Motor neuron (in vitro differentiated cells): ENCODE results near the gene HRH1. TPM values are rescaled to one million over a fixed set of nuclear protein-coding genes. Genes with fewer than 3 reads are reported as not detected.
"Not testable (repeated sequence)": the region's sequence is repeated elsewhere in the genome, so short reads cannot be mapped to it uniquely, and the experiment has no call there.

Experiments
- ATAC-seq, 8 experiments: fragments of 200-7000 bp; cut with Tn5 transposase; replicated peaks in 6 of 8; 2 replicates each; pipeline ENCODE4 v1.8.0; 2021; ENCODE audit warnings: mild to moderate bottlenecking in 8 of 8, moderate library complexity in 8 of 8
- H3K27ac ChIP-seq, 2 donors: fragments of 250-450 bp; sonication (Bioruptor Pico); 2 replicates each; pipeline ENCODE4 v1.9.0; 2021; ENCODE audit warnings: antibody characterized with exemption in 2 of 2, mild to moderate bottlenecking in 2 of 2, moderate library complexity in 1 of 2
- H3K4me1 ChIP-seq, 2 donors: fragments of 250-450 bp; sonication (Bioruptor Pico); replicated peaks in 1 of 2; 2 replicates each; pipeline ENCODE4 v1.6.1; 2021; ENCODE audit warnings: antibody characterized with exemption in 2 of 2, mild to moderate bottlenecking in 2 of 2, moderate library complexity in 1 of 2
- H3K4me3 ChIP-seq, 5 donors: fragments of 250-450 bp; sonication (Bioruptor Pico); 2 replicates each; pipeline ENCODE4 v1.9.0; 2021; ENCODE audit warnings: antibody characterized with exemption in 5 of 5, mild to moderate bottlenecking in 5 of 5, moderate library complexity in 4 of 5
- WGBS, 10 experiments: fragments of 450-650 bp; shearing (Covaris generic); methylation state at CpG; one replicate each; pipeline ENCODE4 v1.0.0; 2022; 5-methylcytosine and 5-hydroxymethylcytosine counted together
- in situ Hi-C, 9 experiments: fragments of 400-800 bp; cut with MboI; loops; one replicate each; pipeline ENCODE4 v1.15.0; 2021; ENCODE audit warnings: low sequenced_read_pairs in 9 of 9, low pct_unique_long_range_greater_than_20kb in 2 of 9; ENCODE audit not compliant: unreplicated experiment in 9 of 9
- total RNA-seq, 8 experiments: library from RNA; unstranded; fragments of 300-600 nt; gene quantifications; 2 replicates each; pipeline versions ENCODE4 v1.2.3 to v1.2.4, GENCODE V29; 2022

Gene HRH1
- total RNA-seq, 8 experiments from 2014 or later = 0.11 to 23.2 (median 0.74) TPM

DNA sequence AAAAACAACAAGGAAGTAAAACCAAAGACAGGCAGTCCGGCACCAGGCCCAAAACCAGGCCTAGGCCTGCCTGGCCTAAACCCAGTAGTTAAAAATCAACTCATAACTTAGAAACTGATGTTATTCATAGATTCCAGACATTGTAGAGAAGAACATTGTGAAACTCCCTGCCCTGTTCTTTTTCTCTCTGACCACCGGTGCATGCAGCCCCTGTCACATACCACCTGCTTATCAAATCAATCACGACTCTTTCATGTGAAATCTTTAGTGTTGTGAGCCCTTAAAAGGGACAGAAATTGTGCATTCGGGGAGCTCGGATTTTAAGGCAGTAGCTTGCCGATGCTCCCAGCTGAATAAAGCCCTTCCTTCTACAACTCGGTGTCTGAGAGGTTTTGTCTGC, 22.4 kb upstream of the HRH1 start:
- H3K4me3 ChIP-seq, H3K27ac ChIP-seq, in situ Hi-C loops, ATAC-seq, H3K4me1 ChIP-seq: not testable (repeated sequence)
- WGBS, 10 experiments = 67% methylated on average over 2 of the region's 7 CpGs; no CpG with 5 or more reads in 9 of the 10 experiments

DNA sequence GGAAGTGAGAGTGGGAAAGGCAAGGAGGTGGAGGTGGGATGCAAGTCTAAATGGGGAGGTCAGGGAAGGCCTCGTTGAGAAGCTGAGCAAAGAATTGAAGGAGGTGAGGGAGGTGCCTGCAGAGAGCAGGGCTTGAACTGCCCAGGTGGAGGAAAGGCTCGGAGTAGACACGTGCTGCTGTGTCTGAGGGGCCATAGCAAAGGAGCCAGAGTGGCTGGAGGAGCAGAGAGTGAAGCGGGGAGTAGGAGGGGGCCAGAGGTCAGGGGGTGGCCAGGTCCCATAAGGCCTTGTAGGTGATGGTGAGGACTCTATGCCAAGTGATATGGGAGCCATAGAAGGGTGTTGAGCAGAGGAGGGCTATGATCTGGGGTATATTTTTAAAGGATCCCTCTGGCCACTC, 21.4 kb upstream of the HRH1 start:
- WGBS, 10 experiments = 30 to 82% (median 63%) methylated on average over 1 to 4 of the region's 4 CpGs; no CpG with 5 or more reads in 2 of the 10 experiments
- Histone ChIP-seq H3K27ac (no peak overlapping the region), H3K4me3 (no peak overlapping the region), H3K4me1 (no peaks in the 10 kb centered on the region)
- no peak for ATAC-seq
- in situ Hi-C loops = no loop called here

DNA sequence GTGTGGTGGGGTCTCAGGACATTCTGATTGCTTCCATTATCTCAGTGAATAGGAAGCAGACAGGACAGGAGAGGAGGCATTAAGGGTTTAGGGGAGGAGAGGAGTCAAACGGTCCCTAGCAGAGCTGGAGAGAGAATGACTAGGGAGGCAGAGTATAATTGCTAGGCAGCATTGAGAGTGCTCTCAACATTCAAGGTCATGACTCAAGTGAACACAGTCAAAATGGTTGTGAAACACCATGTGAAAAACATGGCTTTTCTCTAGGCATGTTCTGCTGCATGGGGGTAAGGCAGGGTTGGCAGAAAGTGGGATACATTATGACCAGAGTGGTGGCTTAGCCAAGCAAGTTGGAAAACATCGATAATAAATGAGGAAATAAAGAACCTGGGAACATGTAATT, 19.5 kb upstream of the HRH1 start:
- no peaks in the 10 kb centered on the region for H3K4me1 ChIP-seq
- in situ Hi-C loops = no loop called here
- no peak overlapping the region for H3K4me3 ChIP-seq
- H3K27ac ChIP-seq = no peak overlapping the region
- ATAC-seq = no peak
- WGBS, 10 experiments = 8 to 100% (median 70%) methylated on average over 1 to 2 of the region's 2 CpGs; no CpG with 5 or more reads in 1 of the 10 experiments

DNA sequence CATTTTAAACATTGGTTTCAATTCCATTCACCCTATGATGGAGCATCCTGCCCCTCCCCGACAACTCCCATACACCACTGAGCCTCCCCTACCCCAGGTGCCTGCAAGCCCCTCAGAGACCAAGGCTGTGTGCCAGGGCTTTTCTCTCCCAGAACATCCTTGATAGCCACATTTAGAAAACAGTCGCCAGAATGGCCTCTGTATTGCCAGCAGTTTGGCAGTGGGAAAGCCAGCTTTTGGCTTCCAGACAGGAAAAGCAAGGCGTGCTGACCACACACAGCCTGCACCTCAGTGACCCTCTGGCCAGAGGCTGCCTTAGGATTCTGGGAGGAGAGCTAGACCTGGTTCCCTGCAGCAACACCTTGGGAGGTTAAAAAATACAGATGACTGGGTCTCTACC, 18.2 kb upstream of the HRH1 start:
- no peak for ATAC-seq
- 38 to 80% methylated on average over 1 to 2 of the region's 3 CpGs; no CpG with 5 or more reads in 8 of the 10 experiments for WGBS, 10 experiments
- no peak overlapping the region for H3K27ac ChIP-seq
- in situ Hi-C loops = no loop called here
- H3K4me1 ChIP-seq = no peaks in the 10 kb centered on the region
- H3K4me3 ChIP-seq = no peak overlapping the region

DNA sequence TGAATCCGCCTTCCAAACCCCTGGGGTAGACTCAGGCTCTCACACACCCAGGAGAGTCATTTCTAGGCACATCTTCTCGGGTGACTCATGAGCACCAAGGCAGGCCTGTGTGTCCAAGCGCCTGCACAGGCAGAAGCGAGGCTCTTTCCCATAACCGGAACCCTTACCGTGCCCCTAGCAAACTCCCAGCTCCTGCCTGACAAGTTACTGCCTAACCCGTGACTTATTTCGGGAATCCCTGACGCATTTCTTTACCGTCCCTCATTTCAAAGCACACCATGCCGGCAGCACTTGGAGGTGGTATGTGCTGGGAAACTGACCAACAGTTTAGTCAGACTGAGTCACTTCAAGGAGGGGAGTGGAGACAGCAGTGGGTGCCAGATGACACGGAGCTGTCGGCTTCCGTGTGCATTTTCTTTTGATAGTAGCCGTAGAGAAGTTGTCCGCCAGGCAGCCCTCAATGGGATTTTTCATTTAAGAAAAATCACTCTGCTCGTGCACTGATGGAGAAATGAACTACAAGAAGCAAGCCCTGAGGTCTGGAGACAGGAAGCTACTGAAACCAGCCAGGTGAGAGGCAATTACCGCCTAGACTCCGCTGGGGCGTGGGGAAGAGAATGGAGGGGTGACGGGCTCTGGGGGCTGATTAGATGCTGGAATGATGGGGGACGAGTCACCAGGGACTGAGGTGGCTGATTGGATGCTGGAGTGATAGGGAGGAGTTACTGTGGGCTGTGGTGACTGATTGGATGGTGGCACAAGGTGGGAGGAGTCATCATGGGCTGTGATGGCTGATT, 17.3 kb upstream of the HRH1 start:
- no peak overlapping the region for H3K27ac ChIP-seq
- in situ Hi-C loops = no loop called here
- WGBS, 10 experiments = 2 to 93% (median 80%) methylated on average over 1 to 14 of the region's 22 CpGs; no CpG with 5 or more reads in 2 of the 10 experiments

DNA sequence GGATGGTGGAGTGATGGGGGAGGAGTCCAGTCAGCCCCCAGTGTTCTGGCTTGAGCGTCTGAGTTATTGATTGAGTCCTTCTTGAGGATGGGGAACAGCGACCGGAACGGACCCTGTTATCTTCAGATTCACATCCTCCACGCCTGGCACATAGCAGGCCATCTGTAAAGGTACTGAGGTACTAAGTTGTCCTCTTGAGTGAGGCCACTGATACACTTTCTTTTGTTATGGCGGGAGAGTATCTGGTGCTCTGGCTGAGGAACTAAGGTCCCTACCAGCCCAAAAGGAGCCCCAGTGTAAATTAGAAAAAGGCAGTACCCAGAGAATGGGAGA, 16.7 kb upstream of the HRH1 start:
- WGBS, 10 experiments = 37 to 100% (median 90%) methylated on average over 1 to 5 of the region's 6 CpGs; no CpG with 5 or more reads in 5 of the 10 experiments
- in situ Hi-C loops = no loop called here
- Histone ChIP-seq H3K27ac (no peak overlapping the region), H3K4me3 (no peak overlapping the region), H3K4me1 (no peaks in the 10 kb centered on the region)
- no peak for ATAC-seq

More for the DNA sequence above, 17.3 kb upstream of the HRH1 start:
- Histone ChIP-seq H3K4me3 (no peak overlapping the region), H3K4me1 (no peaks in the 10 kb centered on the region)
- peak in 6 of 8 experiments; percentile 22 to 83 (median 78) for ATAC-seq

DNA sequence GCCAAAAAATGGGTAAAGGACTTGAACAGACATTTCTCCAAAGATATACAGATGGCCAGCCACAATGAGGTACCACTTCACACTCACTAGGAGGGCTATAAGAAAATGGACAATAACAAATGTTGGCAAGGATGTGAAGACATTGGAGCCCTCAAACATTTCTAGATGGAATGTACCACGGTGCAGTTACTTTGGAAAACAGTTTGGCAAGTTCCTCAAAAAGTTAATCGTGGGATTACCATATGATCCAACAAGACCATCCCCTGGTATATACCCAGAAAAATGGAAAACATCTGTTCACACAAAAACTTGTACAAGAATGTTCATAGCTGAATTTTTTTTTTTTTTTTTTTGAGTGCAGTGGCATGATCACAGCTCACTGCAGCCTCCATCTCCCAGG, 15.9 kb upstream of the HRH1 start:
- H3K4me1 ChIP-seq = no peaks in the 10 kb centered on the region
- no peak overlapping the region for H3K27ac ChIP-seq
- no peak overlapping the region for H3K4me3 ChIP-seq
- 14 to 82% (median 58%) methylated on average over 1 to 2 of the region's 2 CpGs for WGBS, 10 experiments
- in situ Hi-C loops = no loop called here
- no peak for ATAC-seq

DNA sequence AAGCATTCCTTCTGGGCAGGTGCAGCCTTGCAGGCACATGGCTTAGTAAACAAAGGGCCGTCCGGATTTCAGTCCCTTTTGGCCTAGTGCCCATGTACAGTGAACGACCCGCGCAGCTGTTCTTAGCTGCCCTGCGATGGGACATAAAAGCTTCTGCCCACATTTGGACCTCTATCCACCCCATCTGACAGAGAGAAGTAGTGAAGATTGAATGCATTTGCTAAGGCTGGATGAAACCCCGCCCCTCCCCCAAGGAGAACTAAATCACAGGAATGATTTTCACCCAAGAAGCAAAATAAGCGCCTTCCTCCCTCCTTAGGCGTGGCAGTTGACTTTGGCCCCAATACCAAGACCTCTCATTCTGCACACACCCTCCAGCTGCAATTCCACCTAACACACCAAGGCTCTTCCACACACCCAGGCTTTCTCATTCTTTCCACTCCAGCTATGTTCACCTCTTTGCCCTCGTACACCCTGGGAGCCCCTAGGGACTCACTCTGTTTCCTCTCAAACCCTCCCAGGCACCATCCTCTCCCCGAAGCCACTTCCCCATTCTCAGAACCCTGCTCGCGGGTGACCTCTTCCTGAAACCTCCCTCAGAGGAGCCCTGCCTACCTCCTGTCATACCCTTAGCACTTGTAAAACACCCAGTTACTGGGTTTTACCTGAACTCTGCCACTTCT, 14.1 kb upstream of the HRH1 start:
- Histone ChIP-seq H3K4me3 (no peak overlapping the region), H3K4me1 (no peaks in the 10 kb centered on the region), H3K27ac (no peak overlapping the region)
- in situ Hi-C loops = no loop called here
- WGBS, 10 experiments = 3 to 87% (median 60%) methylated on average over 1 to 11 of the region's 13 CpGs; no CpG with 5 or more reads in 1 of the 10 experiments
- peak in 3 of 8 experiments; percentile 8 to 28 (median 8) for ATAC-seq

DNA sequence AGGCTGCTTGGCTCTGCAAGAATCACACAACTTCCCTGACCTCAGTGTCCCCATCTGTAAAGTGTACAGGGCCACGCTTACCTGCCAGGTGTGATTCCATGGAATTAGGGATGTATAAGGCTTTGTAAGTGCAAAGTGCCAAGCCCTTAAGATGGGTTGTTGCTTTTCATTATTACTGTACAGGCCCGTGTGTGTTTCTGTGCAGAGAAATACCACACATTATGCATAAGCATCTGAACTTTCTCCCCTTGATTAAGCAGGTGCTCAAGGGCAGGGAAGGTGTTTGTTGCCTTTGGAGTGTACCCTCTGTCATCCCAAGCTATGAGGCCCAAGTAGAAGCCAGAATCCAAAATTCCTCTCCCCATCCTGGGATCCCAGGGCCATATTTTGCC, 13.6 kb upstream of the HRH1 start:
- ATAC-seq = no peak
- in situ Hi-C loops = no loop called here
- H3K4me1 ChIP-seq = no peaks in the 10 kb centered on the region
- H3K27ac ChIP-seq = no peak overlapping the region
- 50 to 76% (median 62%) methylated on average over 1 to 2 of the region's 2 CpGs; no CpG with 5 or more reads in 7 of the 10 experiments for WGBS, 10 experiments
- no peak overlapping the region for H3K4me3 ChIP-seq

DNA sequence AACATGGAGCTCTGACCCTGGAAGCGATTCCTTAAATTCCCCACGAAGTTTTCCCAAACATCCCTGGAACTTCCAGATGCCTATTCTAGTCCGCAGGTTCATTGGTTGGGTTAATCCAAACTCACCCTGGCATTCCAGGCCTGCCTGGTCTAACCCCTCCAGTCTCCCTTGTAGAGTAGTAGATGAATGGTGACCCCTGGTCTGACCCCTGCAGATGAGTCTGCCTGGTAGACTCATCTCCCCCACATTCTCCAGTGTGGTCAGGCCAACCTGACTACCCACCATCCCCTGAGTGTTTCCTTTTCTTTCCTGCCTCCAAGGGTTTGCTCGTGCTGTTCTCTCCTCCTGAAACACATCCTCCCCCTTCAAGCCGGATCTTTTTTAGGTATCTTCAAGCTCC, 10.8 kb upstream of the HRH1 start:
- H3K27ac ChIP-seq = no peak overlapping the region
- in situ Hi-C loops = no loop called here
- no peak for ATAC-seq
- 67 to 100% (median 88%) methylated on average over 1 to 4 of the region's 5 CpGs; no CpG with 5 or more reads in 4 of the 10 experiments for WGBS, 10 experiments
- H3K4me3 ChIP-seq = no peak overlapping the region
- H3K4me1 ChIP-seq = no peaks in the 10 kb centered on the region

DNA sequence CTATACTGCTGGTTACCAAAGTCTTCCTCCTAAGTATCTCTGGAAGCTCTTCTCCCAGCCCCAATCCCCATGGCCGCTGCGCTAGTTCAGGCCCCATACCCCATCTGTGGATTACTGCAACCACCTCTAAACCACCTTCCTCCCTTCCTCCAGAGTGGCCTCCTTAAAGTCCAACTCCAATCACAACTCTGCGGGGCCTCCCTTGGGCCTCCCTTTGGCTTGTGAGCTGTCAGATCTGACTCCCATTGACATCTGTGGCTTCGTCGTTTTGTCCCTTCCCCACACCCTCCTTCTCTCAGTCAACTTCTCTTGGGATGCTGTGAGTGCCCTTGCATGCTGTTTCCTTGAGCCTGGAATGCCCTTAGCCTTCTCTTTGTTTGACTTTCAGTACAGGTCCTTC, 9.3 kb upstream of the HRH1 start:
- H3K27ac ChIP-seq = no peak overlapping the region
- WGBS, 10 experiments = 60 to 93% (median 68%) methylated on average over 2 to 5 of the region's 5 CpGs; no CpG with 5 or more reads in 5 of the 10 experiments
- H3K4me3 ChIP-seq = no peak overlapping the region
- ATAC-seq = no peak
- in situ Hi-C loops = no loop called here
- H3K4me1 ChIP-seq = no peaks in the 10 kb centered on the region

DNA sequence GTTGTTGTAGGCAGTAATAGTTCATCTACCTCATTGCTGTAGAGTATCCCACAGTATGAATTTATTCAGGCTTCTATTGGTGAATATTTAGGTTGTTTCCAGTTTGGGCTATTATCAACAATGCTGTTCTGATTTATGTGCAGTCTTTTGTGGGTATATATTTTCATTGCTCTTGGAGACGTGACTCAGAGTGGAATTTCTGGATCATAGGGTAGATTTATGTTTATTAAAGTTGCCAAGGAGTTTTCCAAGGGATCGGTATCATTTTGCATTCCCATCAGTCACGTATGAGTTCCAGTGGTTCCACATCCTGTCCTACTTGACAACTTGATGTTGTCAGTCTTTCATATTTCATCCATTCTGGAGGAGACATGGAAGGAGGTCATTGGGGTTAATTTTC, 8.4 kb upstream of the HRH1 start:
- Histone ChIP-seq H3K4me3 (no peak overlapping the region), H3K27ac (no peak overlapping the region), H3K4me1 (no peaks in the 10 kb centered on the region)
- 0 to 80% (median 20%) methylated on average over 1 to 3 of the region's 3 CpGs; no CpG with 5 or more reads in 1 of the 10 experiments for WGBS, 10 experiments
- in situ Hi-C loops = no loop called here
- peak in 3 of 8 experiments; percentile 70 to 82 (median 81) for ATAC-seq

DNA sequence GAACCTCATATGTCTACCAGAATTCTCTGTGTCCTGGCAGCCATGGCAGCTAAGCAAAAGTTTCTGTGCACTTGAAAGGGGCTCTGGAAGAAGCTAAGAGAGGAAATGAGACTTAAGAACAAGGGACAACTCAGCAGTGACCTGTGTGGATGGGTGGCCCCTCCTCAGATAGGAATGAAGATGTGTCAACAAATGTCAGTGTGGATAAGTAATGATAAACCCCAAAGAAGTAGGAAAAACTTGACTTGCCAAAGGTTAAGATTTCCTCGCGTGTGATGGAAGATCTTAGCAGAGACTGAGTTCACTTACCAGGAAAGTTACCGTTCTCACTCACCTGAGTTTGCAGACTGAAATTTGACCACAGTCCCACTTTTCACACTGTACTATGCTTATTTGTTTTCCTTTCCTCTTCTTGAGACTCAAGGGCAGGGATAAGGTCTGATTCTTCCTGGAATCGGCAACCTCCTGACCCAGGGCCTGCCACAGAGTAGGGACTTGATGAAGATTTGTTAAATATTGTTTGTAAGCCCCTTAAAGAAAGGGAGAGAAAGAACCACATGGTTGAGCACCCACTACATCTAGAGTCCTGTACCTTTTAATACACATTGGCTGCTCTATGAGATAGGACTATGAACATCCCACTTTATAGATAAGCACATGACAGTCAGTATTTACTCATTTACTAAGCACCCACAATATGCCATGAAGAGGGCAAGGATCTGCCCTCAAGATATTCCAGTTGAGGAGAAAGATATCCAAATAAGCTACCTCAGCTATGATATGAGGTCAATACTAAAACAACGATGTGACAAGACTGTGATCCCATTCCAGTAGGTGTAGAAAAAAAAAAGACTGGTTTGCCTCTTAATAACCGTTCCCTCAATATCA, 7.3 kb upstream of the HRH1 start:
- no peak for ATAC-seq

More for the DNA sequence above, 7.3 kb upstream of the HRH1 start:
- H3K27ac ChIP-seq = no peak overlapping the region
- no peaks in the 10 kb centered on the region for H3K4me1 ChIP-seq
- no peak overlapping the region for H3K4me3 ChIP-seq
- WGBS, 10 experiments = 87 to 100% (median 90%) methylated on average over 1 to 5 of the region's 6 CpGs; no CpG with 5 or more reads in 1 of the 10 experiments
- in situ Hi-C loops = no loop called here
